GM18517 (cell line): ENCODE results near the gene TECTB.

Experiments
- ATAC-seq: cut with Tn5 transposase; IDR thresholded peaks from one replicate; pipeline ENCODE4 v1.9.1; 2021; ENCODE audit warnings: mild to moderate bottlenecking, moderate library complexity; ENCODE audit not compliant: unreplicated experiment

TECTB gene

GRCh38 chr10:112304267-112304859, 21.2 kb downstream of the TECTB start:
- no peak for ATAC-seq

- ATAC-seq = no peak
Measured at GRCh38 chr10:112307358-112308124, 24.3 kb downstream of the TECTB start.

- ATAC-seq = no peak
Measured at GRCh38 chr10:112308125-112308502, 24.9 kb downstream of the TECTB start.

GRCh38 chr10:112311481-112311880, 28.3 kb downstream of the TECTB start:
- ATAC-seq = no peak

- no peak for ATAC-seq
Measured at GRCh38 chr10:112313234-112313633, 30.0 kb downstream of the TECTB start.

GRCh38 chr10:112313911-112314310, 30.7 kb downstream of the TECTB start:
- ATAC-seq = no peak

- no peak for ATAC-seq
Measured at GRCh38 chr10:112314822-112315474, 31.7 kb downstream of the TECTB start.

GRCh38 chr10:112327678-112328077, 44.5 kb downstream of the TECTB start:
- ATAC-seq = no peak

- ATAC-seq = no peak
Measured at GRCh38 chr10:112330162-112330561, 47.0 kb downstream of the TECTB start.

GRCh38 chr10:112330607-112331160, 47.5 kb downstream of the TECTB start:
- no peak for ATAC-seq

- ATAC-seq = no peak
Measured at GRCh38 chr10:112332022-112332421, 48.8 kb downstream of the TECTB start.

GRCh38 chr10:112332509-112333228, 49.5 kb downstream of the TECTB start:
- no peak for ATAC-seq

- no peak for ATAC-seq
Measured at GRCh38 chr10:112333452-112333851, 50.3 kb downstream of the TECTB start.

GRCh38 chr10:112335111-112335867, 52.1 kb downstream of the TECTB start:
- ATAC-seq = no peak

- ATAC-seq = no peak
Measured at GRCh38 chr10:112335868-112336265, 52.7 kb downstream of the TECTB start.

GRCh38 chr10:112336556-112337201, 53.5 kb downstream of the TECTB start:
- no peak for ATAC-seq

- no peak for ATAC-seq
Measured at GRCh38 chr10:112338957-112339356, 55.8 kb downstream of the TECTB start.

GRCh38 chr10:112340601-112341000, 57.4 kb downstream of the TECTB start:
- no peak for ATAC-seq

GRCh38 chr10:112343056-112343806, 60.0 kb downstream of the TECTB start:
- ATAC-seq = no peak
